Thymus (tissue), 11 donors: Measurements from ENCODE around the gene DGKE. TPM values are rescaled to one million over a fixed set of nuclear protein-coding genes. Genes with fewer than 3 reads are reported as not detected.

Experiments used
- DNase-seq, 9 donors: peaks; one replicate each; pipeline ENCODE4 v3.0.0-alpha.2; 2013; ENCODE audit warnings: low spot score in 9 of 9, low read depth in 6 of 9, missing footprints in 1 of 9
- H3K27ac ChIP-seq, 2 donors: one replicate each; pipeline ENCODE4 v1.5.1; 2013; ENCODE audit warnings: control low read depth in 1 of 2, low read depth in 1 of 2, low read length in 1 of 2, mild to moderate bottlenecking in 1 of 2, moderate library complexity in 1 of 2
- H3K27me3 ChIP-seq, 2 donors: one replicate each; pipeline ENCODE4 v1.5.1; 2013; ENCODE audit warnings: low read length in 1 of 2; ENCODE audit not compliant: control insufficient read depth in 2 of 2, insufficient read depth in 1 of 2
- H3K36me3 ChIP-seq, 2 donors: one replicate each; pipeline ENCODE4 v1.5.1; 2013; ENCODE audit warnings: low read length in 1 of 2, mild to moderate bottlenecking in 1 of 2, moderate library complexity in 1 of 2; ENCODE audit not compliant: control insufficient read depth in 2 of 2, insufficient read depth in 2 of 2
- H3K4me1 ChIP-seq, 2 donors: one replicate each; pipeline ENCODE4 v1.5.1; 2013; ENCODE audit warnings: low read length in 2 of 2; ENCODE audit not compliant: control insufficient read depth in 2 of 2, insufficient read depth in 2 of 2
- H3K4me3 ChIP-seq, 2 donors: one replicate each; pipeline ENCODE4 v1.5.1; 2013; ENCODE audit warnings: low read length in 2 of 2, control low read depth in 1 of 2, mild to moderate bottlenecking in 1 of 2
- H3K9me3 ChIP-seq, 2 donors: one replicate each; pipeline ENCODE4 v1.5.1; 2013; ENCODE audit warnings: low read length in 1 of 2, mild to moderate bottlenecking in 1 of 2; ENCODE audit not compliant: control insufficient read depth in 2 of 2, insufficient read depth in 1 of 2
- WGBS: extraction: QIAGEN DNeasy Blood & Tissue Kit; methylation state at CpG from one replicate; pipeline ENCODE4 v1.1.7; 2013; 5-methylcytosine and 5-hydroxymethylcytosine counted together
- polyA plus RNA-seq: library from polyadenylated mRNA; stranded (reverse); fragments of 200-250 nt; gene quantifications from one replicate; pipeline ENCODE4 v1.2.3, GENCODE V29; 2013
- total RNA-seq: library from RNA; stranded (reverse); fragments of 120-200 nt; gene quantifications from one replicate; pipeline ENCODE4 v1.2.4, GENCODE V29; 2013
- donor health status: healthy.

DGKE gene
- total and polyA plus RNA-seq, 2 donors = 8.9 to 15.8 TPM

DNA sequence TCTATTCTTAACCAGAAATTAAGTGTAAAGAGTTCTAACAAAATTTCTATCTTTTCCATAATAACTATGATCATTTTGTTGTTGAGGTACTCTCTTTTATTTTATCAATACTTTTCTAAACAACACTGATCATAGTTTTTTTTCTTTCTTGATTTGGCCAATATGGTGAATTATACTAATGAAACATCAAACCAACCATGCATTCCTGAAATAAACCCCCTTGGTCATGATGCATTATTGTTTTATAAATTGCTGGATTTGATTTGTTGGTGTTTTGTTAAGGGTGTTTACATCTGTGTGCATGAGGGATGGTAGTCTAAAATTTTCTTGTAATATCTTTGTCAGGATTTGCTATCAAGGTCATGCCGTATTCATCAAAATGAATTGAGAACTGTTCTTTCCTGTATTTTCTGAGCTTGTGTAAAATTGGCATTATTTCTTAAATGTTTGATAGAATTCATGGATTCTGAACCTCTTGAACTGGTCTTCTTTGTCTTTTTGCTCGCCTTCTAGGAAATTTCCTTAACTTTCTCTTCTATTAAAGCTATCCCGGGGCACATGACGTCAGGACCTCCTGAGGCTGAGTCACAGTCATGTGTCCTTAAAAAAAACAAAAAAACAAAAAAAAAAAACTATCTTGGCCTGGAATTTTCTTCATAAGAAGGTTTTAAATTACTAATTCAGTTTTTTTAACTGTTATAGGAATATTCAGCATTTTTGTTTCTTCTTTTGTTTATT lies 83.8 kb downstream of the DGKE start:
- no peaks in the 10 kb centered on the region for H3K9me3 ChIP-seq
- H3K27ac ChIP-seq = no peak overlapping the region
- H3K36me3 ChIP-seq = no peaks in the 10 kb centered on the region
- no peak for DNase-seq
- H3K4me3 ChIP-seq = no peak overlapping the region
- H3K4me1 ChIP-seq = peaks cover 10% of the 10 kb centered on the region in 2 donors
- H3K27me3 ChIP-seq = no peaks in the 10 kb centered on the region
- WGBS = 97% methylated on average over 4 of the region's 4 CpGs

DNA sequence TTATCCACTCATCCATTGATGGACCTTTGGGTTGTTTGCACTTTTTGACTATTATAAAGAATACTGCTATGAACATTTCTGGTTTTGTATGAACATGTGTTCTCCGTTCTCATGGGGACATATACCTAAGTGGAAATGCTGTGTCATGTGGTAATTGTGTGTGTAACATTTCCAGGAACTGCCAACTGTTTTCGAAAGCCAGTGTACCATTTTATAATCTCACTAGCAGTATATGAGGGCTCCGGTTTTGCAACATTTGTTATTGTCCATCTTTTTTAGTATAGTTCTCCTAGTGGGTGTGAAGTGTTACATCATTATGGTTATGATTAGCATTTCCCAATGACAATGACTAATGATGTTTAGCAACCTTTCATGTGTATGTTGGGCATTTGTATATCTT lies 85.0 kb downstream of the DGKE start:
- Histone ChIP-seq H3K36me3 (no peaks in the 10 kb centered on the region), H3K27ac (no peak overlapping the region), H3K9me3 (no peaks in the 10 kb centered on the region), H3K27me3 (no peaks in the 10 kb centered on the region), H3K4me1 (peaks cover 5 to 9% of the 10 kb centered on the region in 2 donors), H3K4me3 (no peak overlapping the region)
- DNase-seq = no peak
- WGBS = 95% methylated on average over 3 of the region's 3 CpGs

Other genes starting within 250 kb of the DGKE start
- 1.3 TPM for gene NOG, start 240.5 kb upstream of the DGKE start, total RNA-seq
- gene NOG, start 240.5 kb upstream of the DGKE start, polyA plus RNA-seq = 1.3 TPM
- gene C17orf67, start 231 bp upstream of the DGKE start, total RNA-seq = 8.0 TPM
- 14.0 TPM for gene C17orf67, start 231 bp upstream of the DGKE start, polyA plus RNA-seq
- 18.2 TPM for gene TRIM25, start 79.9 kb downstream of the DGKE start, total RNA-seq
- 14.9 TPM for gene TRIM25, start 79.9 kb downstream of the DGKE start, polyA plus RNA-seq
- 21.1 TPM for gene COIL, start 126.9 kb downstream of the DGKE start, total RNA-seq
- 14.3 TPM for gene COIL, start 126.9 kb downstream of the DGKE start, polyA plus RNA-seq
- 11.1 TPM for gene SCPEP1, start 144.0 kb downstream of the DGKE start, total RNA-seq
- 49.9 TPM for gene SCPEP1, start 144.0 kb downstream of the DGKE start, polyA plus RNA-seq